ENCODE results near the gene CD40. TPM values are rescaled to one million over a fixed set of nuclear protein-coding genes. Genes with fewer than 3 reads are reported as not detected.

The CD40 gene
- total and polyA plus RNA-seq, 2 of the 8 experiments (the other 6 are each of a cell fraction or from before 2014, with no cell fraction given), result 14.5 to 18.8 TPM

DNA sequence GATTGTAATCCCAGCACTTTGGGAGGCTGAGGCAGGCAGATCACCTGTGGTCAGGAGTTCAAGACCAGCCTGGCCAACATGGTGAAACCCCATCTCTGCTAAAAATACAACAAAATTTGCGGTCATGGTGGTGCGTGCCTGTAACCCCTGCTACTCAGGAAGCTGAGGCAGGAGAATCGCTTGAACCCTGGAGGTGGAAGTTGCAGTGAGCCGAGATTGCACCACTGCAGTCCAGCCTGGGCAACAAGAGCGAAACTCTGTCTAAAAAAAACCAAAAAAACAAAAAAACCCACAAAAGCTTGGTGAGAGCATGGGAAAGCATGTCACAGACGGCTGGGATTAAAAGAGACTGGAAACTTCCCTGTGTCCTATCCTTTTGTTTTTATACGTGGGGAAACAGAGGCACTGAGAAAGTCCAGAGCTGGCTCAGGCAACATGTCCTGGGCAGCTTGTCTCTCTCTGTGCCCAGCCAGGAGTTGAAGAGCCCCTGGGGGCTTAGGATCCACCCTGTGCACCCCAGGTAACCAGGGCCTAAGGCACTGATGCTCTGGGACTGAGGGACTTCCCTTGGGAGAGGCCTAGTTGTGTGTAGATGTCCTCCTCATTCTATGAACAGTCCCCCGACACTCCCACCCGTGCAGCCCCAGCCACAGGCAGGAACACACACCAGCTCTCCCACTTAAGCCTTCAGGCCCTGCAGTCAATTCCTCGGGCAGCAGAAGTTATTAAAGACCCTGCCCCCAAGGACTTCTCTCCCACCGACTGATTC is 16.0 kb downstream of the CD40 start:
- H3K36me3 ChIP-seq (ENCODE audit: control insufficient read depth in 2 of 4, insufficient read depth in 4 of 4, low read length in 3 of 4), result no peaks in the 10 kb centered on the region
- H3K9ac ChIP-seq (replicated peaks in 1 of 4; ENCODE audit: extremely low read depth in 1 of 4, low read depth in 3 of 4, low read length in 3 of 4), result no peak overlapping the region
- no peaks in the 10 kb centered on the region for H3K79me1 ChIP-seq (ENCODE audit: low read depth, low read length)
- H3K4me3 ChIP-seq (ENCODE audit: extremely low read depth in 1 of 4, insufficient read depth in 2 of 4, low read depth in 3 of 4, low read length in 4 of 4), result no peak overlapping the region
- H3K18ac ChIP-seq (ENCODE audit: extremely low read depth, low read length), result no peak overlapping the region
- H2AFZ ChIP-seq (ENCODE audit: low read length), result no peak overlapping the region
- H3K23ac ChIP-seq (ENCODE audit: insufficient read length), result no peak overlapping the region
- no peak overlapping the region for H3K4me2 ChIP-seq (ENCODE audit: insufficient read depth in 1 of 2, low read depth in 2 of 2, low read length in 2 of 2)
- peaks cover 0 to 6% (median 4%) of the 10 kb centered on the region in 4 experiments; a peak in 6 of 7 replicates for H3K4me1 ChIP-seq (replicated peaks in 1 of 4; ENCODE audit: control insufficient read depth in 3 of 4, insufficient read depth in 4 of 4, low read length in 3 of 4)
- FAIRE-seq (no peak), DNase-seq (ENCODE audit: low read depth in 1 of 2, low spot score in 2 of 2) (no peak)
- H3K27me3 ChIP-seq (replicated peaks in 1 of 4; ENCODE audit: control insufficient read depth in 3 of 4, extremely low read depth in 1 of 4, insufficient read depth in 3 of 4, low read length in 3 of 4), result peaks cover 0 to 4% (median 2%) of the 10 kb centered on the region in 4 experiments; a peak in 4 of 7 replicates
- H3K4ac ChIP-seq (replicated peaks; ENCODE audit: insufficient read length, low read depth, low read length), result peak overlapping the region; percentile 22
- no peaks in the 10 kb centered on the region for H4K20me1 ChIP-seq (replicated peaks in 1 of 2; ENCODE audit: control insufficient read depth in 1 of 2, insufficient read depth in 2 of 2, low read length in 2 of 2)
- ChIA-PET CTCF (ENCODE audit: partially characterized antibody) (interaction anchor here (0.9 to 8.1 kb wide), 18 partner anchors 13 to 215 kb away, joined by 3 to 171 read pairs (median 6); partner anchors contain the start of genes CD40 and CDH22), POLR2A (ENCODE audit: partially characterized antibody) (interaction anchor here (1.1 kb wide), 1 partner anchor 10 kb away, joined by 4 read pairs; no protein-coding TSS in a partner anchor)
- H3K14ac ChIP-seq (ENCODE audit: insufficient read length), result no peak overlapping the region
- no peak overlapping the region for H2BK5ac ChIP-seq (ENCODE audit: low read depth, low read length)
- H4K5ac ChIP-seq (ENCODE audit: insufficient read length, low read depth, low read length), result no peak overlapping the region
- H3K27ac ChIP-seq (ENCODE audit: low read depth, low read length), result no peak overlapping the region
- H3K79me2 ChIP-seq (ENCODE audit: control insufficient read depth in 1 of 2, insufficient read depth in 2 of 2, low read length in 2 of 2), result no peaks in the 10 kb centered on the region
- no peaks in the 10 kb centered on the region for H3K9me3 ChIP-seq (ENCODE audit: insufficient read depth in 2 of 2, low read depth in 1 of 2, low read length in 1 of 2)
- TF ChIP-seq POLR2AphosphoS5 (IDR thresholded peaks at IDR 0.05; ENCODE audit: low read depth, low read length) (no peak), SP1 (IDR thresholded peaks at IDR 0.05; ENCODE audit: low read depth, low read length) (no peak), RXRA (IDR thresholded peaks at IDR 0.05; ENCODE audit: insufficient read depth, low read depth, low read length) (no peak), FOSL1 (IDR thresholded peaks at IDR 0.05; ENCODE audit: insufficient read depth, low read depth, low read length) (no peak), ZNF274 (IDR thresholded peaks at IDR 0.05; ENCODE audit: borderline replicate concordance, extremely low read depth, low read length) (no peak)
- no peak overlapping the region for H2BK12ac ChIP-seq (ENCODE audit: low read depth, low read length)
- H3K56ac ChIP-seq (replicated peaks; ENCODE audit: insufficient read length, low read depth, low read length), result no peak overlapping the region
- H2BK120ac ChIP-seq (replicated peaks; ENCODE audit: low read depth, low read length), result no peak overlapping the region
- no peak overlapping the region for H2BK20ac ChIP-seq (ENCODE audit: low read length)
- no peak overlapping the region for H2AK5ac ChIP-seq (ENCODE audit: low read depth, low read length)
- 87% methylated on average over 11 of the region's 11 CpGs; no CpG with 5 or more reads in 1 of the 2 experiments for WGBS, 2 experiments (ENCODE audit: extremely low coverage in 1 of 2, insufficient coverage in 1 of 2, insufficient read length in 1 of 2, insufficient replicate concordance in 2 of 2, low coverage in 1 of 2, low lambda C conversion rate in 2 of 2, missing lambda C conversion rate in 1 of 2)
- H2BK15ac ChIP-seq (ENCODE audit: low read length), result no peak overlapping the region
- no peak overlapping the region for H4K91ac ChIP-seq (replicated peaks; ENCODE audit: insufficient read length, low read length)
- H3K23me2 ChIP-seq (ENCODE audit: low read depth, low read length), result no peaks in the 10 kb centered on the region
- H4K8ac ChIP-seq (ENCODE audit: extremely low read depth, insufficient read depth, low read length), result no peak overlapping the region

Measured in H1 (cell line).